NT2/D1 (cell line): ENCODE measurements around the gene SLC28A1.

Experiments
- SUZ12 ChIP-seq: IDR thresholded peaks from 2 replicates; pipeline ENCODE4 v1.6.1; 2011; ENCODE audit not compliant: insufficient read length, insufficient read depth; ENCODE audit errors: extremely low read depth
- YY1 ChIP-seq: IDR thresholded peaks from 2 replicates; pipeline ENCODE4 v1.6.1; 2011; ENCODE audit not compliant: insufficient read length, insufficient read depth
- ZNF274 ChIP-seq: IDR thresholded peaks from 2 replicates; pipeline ENCODE4 v1.6.1; 2011; ENCODE audit warnings: mild to moderate bottlenecking, low read depth, low read length

DNA sequence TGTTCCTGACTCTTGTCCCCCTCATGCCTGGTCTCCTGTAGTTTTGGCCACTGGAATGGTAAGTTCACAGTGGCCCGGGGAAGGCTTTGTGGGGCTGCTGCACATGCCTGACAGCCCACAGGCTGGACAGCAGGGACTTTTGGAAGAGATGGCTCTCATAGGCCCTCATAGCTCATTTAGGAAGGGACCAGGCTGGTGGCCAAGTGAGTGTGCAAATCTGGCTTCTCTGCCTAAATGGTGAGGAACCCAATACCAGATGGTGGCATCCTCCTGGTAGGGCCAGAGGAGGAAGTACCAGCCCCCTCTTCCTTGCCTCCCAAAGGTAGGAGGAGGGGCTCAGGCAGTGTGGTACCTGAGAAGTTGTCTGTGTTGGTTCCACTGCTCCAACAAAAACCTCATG lies 41.7 kb upstream of the SLC28A1 start:
- TF ChIP-seq YY1 (no peak), ZNF274 (no peak), SUZ12 (no peak)
